ENCODE results near the gene BRF1.

- no peak for TF ChIP-seq CTCF (conservative IDR thresholded peaks at IDR 0.05; ENCODE audit: low read depth, low read length)
- TF ChIP-seq EZH2 (IDR thresholded peaks at IDR 0.05; ENCODE audit: borderline replicate concordance, low read depth, low read length, poor library complexity, severe bottlenecking), result no peak
Observed at GRCh38 chr14:105279642-105280361, 21.0 kb downstream of the BRF1 start.

Data from A673 (cell line).